GM23338 (cell line): Measurements from ENCODE around the gene PSMG2. TPM values are rescaled to one million over a fixed set of nuclear protein-coding genes. Genes with fewer than 3 reads are reported as not detected.

ENCODE experiments used
- ATAC-seq: fragments of 200-7000 bp; cut with Tn5 transposase; 3 replicates; pipeline ENCODE4 v1.9.1; 2020
- DNase-seq: peaks from one replicate; pipeline ENCODE4 v3.0.0-alpha.2; 2015; ENCODE audit warnings: low spot score
- H2AFZ ChIP-seq: fragments of 200-600 bp; sonication (generic); 2 replicates; pipeline ENCODE4 v1.8.0; 2016; ENCODE audit warnings: antibody characterized with exemption, mild to moderate bottlenecking, moderate library complexity
- H3F3A ChIP-seq: fragments of 200-600 bp; sonication (generic); replicated peaks from 2 replicates; pipeline ENCODE4 v1.8.0; 2017; ENCODE audit warnings: antibody characterized with exemption, mixed run types, low read depth
- H3K27ac ChIP-seq: fragments of 200-600 bp; sonication (generic); 2 replicates; pipeline ENCODE4 v1.6.1; 2016; ENCODE audit warnings: low read depth
- H3K27me3 ChIP-seq: fragments of 200-600 bp; sonication (generic); 2 replicates; pipeline ENCODE4 v1.8.0; 2016; ENCODE audit warnings: mild to moderate bottlenecking, mixed run types, moderate library complexity; ENCODE audit not compliant: insufficient read depth
- H3K36me3 ChIP-seq: fragments of 200-600 bp; sonication (generic); 2 replicates; pipeline ENCODE4 v1.8.0; 2016; ENCODE audit warnings: mild to moderate bottlenecking; ENCODE audit not compliant: insufficient read depth
- H3K4me1 ChIP-seq: fragments of 200-600 bp; sonication (generic); 2 replicates; pipeline ENCODE4 v1.8.0; 2016; ENCODE audit warnings: mild to moderate bottlenecking, moderate library complexity; ENCODE audit not compliant: insufficient read depth
- H3K4me2 ChIP-seq: fragments of 200-600 bp; sonication (generic); 2 replicates; pipeline ENCODE4 v1.7.1; 2017; ENCODE audit warnings: mixed run types
- H3K4me3 ChIP-seq: fragments of 200-600 bp; sonication (generic); 2 replicates; pipeline ENCODE4 v1.6.1; 2016; ENCODE audit warnings: mixed run types
- H3K79me2 ChIP-seq: fragments of 200-600 bp; sonication (generic); replicated peaks from 2 replicates; pipeline ENCODE4 v1.8.0; 2017; ENCODE audit warnings: mild to moderate bottlenecking; ENCODE audit not compliant: insufficient read depth
- H3K9me2 ChIP-seq: fragments of 200-600 bp; sonication (generic); 2 replicates; pipeline ENCODE4 v1.8.0; 2017; ENCODE audit not compliant: insufficient read depth
- H4K20me1 ChIP-seq: fragments of 200-600 bp; sonication (generic); replicated peaks from 2 replicates; pipeline ENCODE4 v1.8.0; 2017; ENCODE audit warnings: mild to moderate bottlenecking; ENCODE audit not compliant: insufficient read depth
- H3K27ac Mint-ChIP-seq: 2 replicates; pipeline ENCODE4 v1.8.0; 2020; ENCODE audit warnings: inconsistent platforms, mild to moderate bottlenecking, moderate library complexity, mixed read lengths
- H3K27me3 Mint-ChIP-seq: 3 replicates; pipeline ENCODE4 v1.8.0; 2022; ENCODE audit warnings: low read depth, mild to moderate bottlenecking, moderate library complexity, mixed read lengths, inconsistent platforms; ENCODE audit not compliant: insufficient read depth, poor library complexity
- H3K36me3 Mint-ChIP-seq: 3 replicates; pipeline ENCODE4 v1.8.0; 2021; ENCODE audit warnings: low read depth, mild to moderate bottlenecking, inconsistent platforms, moderate library complexity, mixed read lengths
- H3K4me1 Mint-ChIP-seq: 3 replicates; pipeline ENCODE4 v1.8.0; 2020; ENCODE audit warnings: mild to moderate bottlenecking, inconsistent platforms, mixed read lengths
- H3K4me3 Mint-ChIP-seq: 3 replicates; pipeline ENCODE4 v1.8.0; 2021; ENCODE audit warnings: moderate library complexity, mild to moderate bottlenecking, inconsistent platforms, mixed read lengths
- H3K9me3 Mint-ChIP-seq: 3 replicates; pipeline ENCODE4 v1.8.0; 2020; ENCODE audit warnings: moderate library complexity, mild to moderate bottlenecking, inconsistent platforms, mixed read lengths
- JUNB ChIP-seq: IDR thresholded peaks from one replicate; pipeline ENCODE4 v1.6.1; 2016; ENCODE audit warnings: antibody characterized with exemption; ENCODE audit not compliant: unreplicated experiment
- NANOG ChIP-seq: IDR thresholded peaks from 2 replicates; pipeline ENCODE4 v1.6.1; 2016; ENCODE audit warnings: antibody characterized with exemption, borderline replicate concordance
- STAT1 ChIP-seq: IDR thresholded peaks from one replicate; pipeline ENCODE4 v1.6.1; 2016; ENCODE audit warnings: antibody characterized with exemption; ENCODE audit not compliant: unreplicated experiment
- ZNF114 ChIP-seq: fragments of 250-450 bp; sonication (Bioruptor Pico); IDR thresholded peaks from 2 replicates; pipeline ENCODE4 v1.5.0; 2020; ENCODE audit warnings: mild to moderate bottlenecking, moderate library complexity
- ZNF331 ChIP-seq: fragments of 250-450 bp; sonication (Bioruptor Pico); IDR thresholded peaks from 2 replicates; pipeline ENCODE4 v1.5.0; 2020; ENCODE audit warnings: low read depth, mild to moderate bottlenecking, moderate library complexity
- polyA plus RNA-seq: library from polyadenylated mRNA; unstranded; fragments of >200 nt; fragmentation: Nextera tagmentation; extraction: Ambion mirVana; gene quantifications from 2 replicates; pipeline ENCODE4 v1.2.1, GENCODE V29; 2016
- total RNA-seq: library from RNA; depleted of rRNA; stranded (reverse); fragments of >200 nt; shearing (Covaris generic); gene quantifications from 2 replicates; pipeline ENCODE4 v1.2.3, GENCODE V29; 2014
- TF ChIP-seq, protein P1 (sequence below): IDR thresholded peaks from one replicate; pipeline ENCODE4 v1.6.1; 2018; ENCODE audit warnings: antibody characterized with exemption; ENCODE audit not compliant: unreplicated experiment
- TF ChIP-seq, protein P2 (sequence below), 2 experiments: fragments of 200-600 bp in 1 of 2; sonication (generic) in 1 of 2; conservative IDR thresholded peaks; 2 replicates each; pipeline versions ENCODE4 v1.5.1 to v1.6.1; 2016 to 2017; ENCODE audit warnings: antibody characterized with exemption in 2 of 2, low read depth in 2 of 2, mild to moderate bottlenecking in 2 of 2, moderate library complexity in 1 of 2
- TF ChIP-seq, protein P3 (sequence below): IDR thresholded peaks from 2 replicates; pipeline ENCODE4 v1.6.1; 2016; ENCODE audit warnings: antibody characterized with exemption

The PSMG2 gene
- total and polyA plus RNA-seq, 2 experiments from 2014 or later = 87.8 to 151 TPM

DNA sequence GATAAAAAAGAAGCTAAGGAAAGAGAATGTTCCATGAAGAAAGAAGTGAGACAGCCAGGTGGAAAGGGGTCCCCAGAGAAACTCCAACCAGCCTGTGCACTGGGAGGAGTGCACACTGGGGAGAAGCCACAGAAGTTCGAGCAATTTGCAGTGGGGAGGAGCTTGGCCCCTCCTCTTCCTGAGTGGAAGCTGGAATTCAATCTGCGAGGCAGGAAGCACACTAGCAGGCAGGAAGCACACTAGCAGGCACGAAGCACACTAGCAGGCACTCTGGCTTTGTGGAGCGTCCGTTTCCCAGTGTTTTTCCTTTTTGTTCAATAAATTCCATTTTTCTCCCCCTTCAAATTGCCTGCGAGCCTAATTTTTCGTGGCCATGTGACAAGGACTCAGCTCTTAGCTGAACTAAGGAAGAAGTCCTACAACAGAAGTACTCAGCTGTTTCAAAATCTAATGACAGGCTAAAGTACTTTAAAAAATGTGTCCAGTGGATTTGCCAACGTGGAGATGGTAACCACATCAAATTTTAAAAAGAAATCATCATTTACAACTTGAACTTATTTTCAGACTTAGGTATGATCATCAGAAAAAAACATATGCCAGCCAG, 23.6 kb upstream of the PSMG2 start:
- peak overlapping the region; percentile 32; the same call in 1 of the 2 replicates for H3K27ac ChIP-seq
- no peak overlapping the region for H2AFZ ChIP-seq
- Mint-ChIP-seq H3K27me3 (peaks cover 3% of the 10 kb centered on the region), H3K36me3 (peaks cover 39% of the 10 kb centered on the region), H3K9me3 (no peaks in the 10 kb centered on the region), H3K4me3 (no peak overlapping the region), H3K27ac (peak overlapping the region; percentile 79; the same call in 1 of the 2 replicates), H3K4me1 (no peaks in the 10 kb centered on the region)
- no peak for ATAC-seq
- no peaks in the 10 kb centered on the region for H3K4me1 ChIP-seq
- DNase-seq = no peak
- no peak overlapping the region for H3K4me3 ChIP-seq
- no peaks in the 10 kb centered on the region for H3F3A ChIP-seq
- H3K79me2 ChIP-seq = no peaks in the 10 kb centered on the region
- H3K36me3 ChIP-seq = peaks cover 18% of the 10 kb centered on the region
- no peak overlapping the region for H3K4me2 ChIP-seq
- peaks cover 8% of the 10 kb centered on the region for H4K20me1 ChIP-seq
- TF ChIP-seq, protein P1, sequence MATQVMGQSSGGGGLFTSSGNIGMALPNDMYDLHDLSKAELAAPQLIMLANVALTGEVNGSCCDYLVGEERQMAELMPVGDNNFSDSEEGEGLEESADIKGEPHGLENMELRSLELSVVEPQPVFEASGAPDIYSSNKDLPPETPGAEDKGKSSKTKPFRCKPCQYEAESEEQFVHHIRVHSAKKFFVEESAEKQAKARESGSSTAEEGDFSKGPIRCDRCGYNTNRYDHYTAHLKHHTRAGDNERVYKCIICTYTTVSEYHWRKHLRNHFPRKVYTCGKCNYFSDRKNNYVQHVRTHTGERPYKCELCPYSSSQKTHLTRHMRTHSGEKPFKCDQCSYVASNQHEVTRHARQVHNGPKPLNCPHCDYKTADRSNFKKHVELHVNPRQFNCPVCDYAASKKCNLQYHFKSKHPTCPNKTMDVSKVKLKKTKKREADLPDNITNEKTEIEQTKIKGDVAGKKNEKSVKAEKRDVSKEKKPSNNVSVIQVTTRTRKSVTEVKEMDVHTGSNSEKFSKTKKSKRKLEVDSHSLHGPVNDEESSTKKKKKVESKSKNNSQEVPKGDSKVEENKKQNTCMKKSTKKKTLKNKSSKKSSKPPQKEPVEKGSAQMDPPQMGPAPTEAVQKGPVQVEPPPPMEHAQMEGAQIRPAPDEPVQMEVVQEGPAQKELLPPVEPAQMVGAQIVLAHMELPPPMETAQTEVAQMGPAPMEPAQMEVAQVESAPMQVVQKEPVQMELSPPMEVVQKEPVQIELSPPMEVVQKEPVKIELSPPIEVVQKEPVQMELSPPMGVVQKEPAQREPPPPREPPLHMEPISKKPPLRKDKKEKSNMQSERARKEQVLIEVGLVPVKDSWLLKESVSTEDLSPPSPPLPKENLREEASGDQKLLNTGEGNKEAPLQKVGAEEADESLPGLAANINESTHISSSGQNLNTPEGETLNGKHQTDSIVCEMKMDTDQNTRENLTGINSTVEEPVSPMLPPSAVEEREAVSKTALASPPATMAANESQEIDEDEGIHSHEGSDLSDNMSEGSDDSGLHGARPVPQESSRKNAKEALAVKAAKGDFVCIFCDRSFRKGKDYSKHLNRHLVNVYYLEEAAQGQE = no peak
- TF ChIP-seq STAT1 (no peak), ZNF331 (no peak), NANOG (no peak), ZNF114 (CRISPR knock-in tag) (no peak), JUNB (no peak)
- TF ChIP-seq, protein P2, sequence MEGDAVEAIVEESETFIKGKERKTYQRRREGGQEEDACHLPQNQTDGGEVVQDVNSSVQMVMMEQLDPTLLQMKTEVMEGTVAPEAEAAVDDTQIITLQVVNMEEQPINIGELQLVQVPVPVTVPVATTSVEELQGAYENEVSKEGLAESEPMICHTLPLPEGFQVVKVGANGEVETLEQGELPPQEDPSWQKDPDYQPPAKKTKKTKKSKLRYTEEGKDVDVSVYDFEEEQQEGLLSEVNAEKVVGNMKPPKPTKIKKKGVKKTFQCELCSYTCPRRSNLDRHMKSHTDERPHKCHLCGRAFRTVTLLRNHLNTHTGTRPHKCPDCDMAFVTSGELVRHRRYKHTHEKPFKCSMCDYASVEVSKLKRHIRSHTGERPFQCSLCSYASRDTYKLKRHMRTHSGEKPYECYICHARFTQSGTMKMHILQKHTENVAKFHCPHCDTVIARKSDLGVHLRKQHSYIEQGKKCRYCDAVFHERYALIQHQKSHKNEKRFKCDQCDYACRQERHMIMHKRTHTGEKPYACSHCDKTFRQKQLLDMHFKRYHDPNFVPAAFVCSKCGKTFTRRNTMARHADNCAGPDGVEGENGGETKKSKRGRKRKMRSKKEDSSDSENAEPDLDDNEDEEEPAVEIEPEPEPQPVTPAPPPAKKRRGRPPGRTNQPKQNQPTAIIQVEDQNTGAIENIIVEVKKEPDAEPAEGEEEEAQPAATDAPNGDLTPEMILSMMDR (conservative IDR thresholded peaks at IDR 0.05; ENCODE audit: low read depth in 2 of 2) = no peak
- no peaks in the 10 kb centered on the region for H3K9me2 ChIP-seq
- no peaks in the 10 kb centered on the region for H3K27me3 ChIP-seq

DNA sequence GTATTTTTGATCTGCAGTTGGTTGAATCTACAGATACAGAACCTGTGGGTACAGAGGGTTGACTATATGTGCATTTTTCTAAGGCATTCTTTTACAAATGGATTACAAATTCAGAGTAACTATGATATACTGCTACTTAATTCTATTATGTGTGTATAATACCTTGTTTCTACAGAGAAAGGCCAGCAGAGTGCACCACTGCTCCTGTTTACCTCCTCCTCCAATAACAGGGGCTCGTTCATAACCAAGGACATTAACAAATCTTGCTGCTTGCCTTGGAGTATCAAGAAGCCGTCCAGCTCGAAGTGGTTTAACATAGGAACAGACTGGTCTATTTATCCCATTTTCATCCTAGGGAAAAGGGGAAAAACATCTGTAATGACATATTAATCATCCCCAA, 16.7 kb upstream of the PSMG2 start:
- TF ChIP-seq, protein P2 (conservative IDR thresholded peaks at IDR 0.05; ENCODE audit: low read depth in 2 of 2) = peak in 1 of 2 experiments; percentile 29; a peak in 2 of 4 replicates
- TF ChIP-seq, protein P3, sequence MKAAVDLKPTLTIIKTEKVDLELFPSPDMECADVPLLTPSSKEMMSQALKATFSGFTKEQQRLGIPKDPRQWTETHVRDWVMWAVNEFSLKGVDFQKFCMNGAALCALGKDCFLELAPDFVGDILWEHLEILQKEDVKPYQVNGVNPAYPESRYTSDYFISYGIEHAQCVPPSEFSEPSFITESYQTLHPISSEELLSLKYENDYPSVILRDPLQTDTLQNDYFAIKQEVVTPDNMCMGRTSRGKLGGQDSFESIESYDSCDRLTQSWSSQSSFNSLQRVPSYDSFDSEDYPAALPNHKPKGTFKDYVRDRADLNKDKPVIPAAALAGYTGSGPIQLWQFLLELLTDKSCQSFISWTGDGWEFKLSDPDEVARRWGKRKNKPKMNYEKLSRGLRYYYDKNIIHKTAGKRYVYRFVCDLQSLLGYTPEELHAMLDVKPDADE = no peak
- Histone ChIP-seq H2AFZ (no peak overlapping the region), H3F3A (no peaks in the 10 kb centered on the region), H3K4me3 (no peak overlapping the region), H3K27ac (no peak overlapping the region), H3K9me2 (no peaks in the 10 kb centered on the region), H4K20me1 (no peaks in the 10 kb centered on the region; the same call in 1 of the 2 replicates), H3K79me2 (no peaks in the 10 kb centered on the region), H3K4me2 (no peak overlapping the region), H3K27me3 (no peaks in the 10 kb centered on the region), H3K36me3 (peaks cover 15% of the 10 kb centered on the region; the same call in 1 of the 2 replicates), H3K4me1 (no peaks in the 10 kb centered on the region)
- Mint-ChIP-seq H3K4me1 (no peaks in the 10 kb centered on the region), H3K27ac (no peak overlapping the region), H3K4me3 (no peak overlapping the region), H3K36me3 (peaks cover 21% of the 10 kb centered on the region; the same call in 2 of the 3 replicates), H3K9me3 (no peaks in the 10 kb centered on the region), H3K27me3 (peaks cover 2% of the 10 kb centered on the region)
- DNase-seq (peak; percentile 11), ATAC-seq (no peak; the same call in 2 of the 3 replicates)
